DMS153 treated with DMSO at 0.1 percent for 48 hours (cell line): Measurements from ENCODE around the gene FAM209A.
"Not testable (repeated sequence)": the region's sequence is repeated elsewhere in the genome, so short reads cannot be mapped to it uniquely, and the experiment has no call there.

Experiments
- DNase-seq: peaks from one replicate; lab custom pipeline; 2025; ENCODE audit not compliant: unreplicated experiment; lab: John Stamatoyannopoulos, UW

FAM209A gene

DNA sequence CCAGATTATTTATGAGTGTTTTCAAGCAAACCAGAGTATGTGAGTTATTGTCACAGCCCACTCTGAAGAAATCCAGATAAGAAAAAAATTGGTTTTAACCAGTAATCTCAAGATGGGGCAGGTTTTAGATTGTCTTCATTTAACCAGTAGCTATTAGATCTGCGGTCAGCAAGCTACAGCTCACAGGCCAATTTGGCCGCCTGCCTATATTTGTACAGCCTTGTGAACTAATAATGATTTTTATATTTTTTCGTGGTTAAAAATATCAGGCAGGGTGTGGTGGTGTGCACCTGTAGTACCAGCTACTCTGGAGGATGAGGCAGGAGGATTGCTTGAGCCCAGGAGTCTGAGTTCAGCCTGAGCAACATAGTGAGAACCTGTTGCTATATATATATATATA is 13.5 kb downstream of the FAM209A start:
- no peak for DNase-seq

DNA sequence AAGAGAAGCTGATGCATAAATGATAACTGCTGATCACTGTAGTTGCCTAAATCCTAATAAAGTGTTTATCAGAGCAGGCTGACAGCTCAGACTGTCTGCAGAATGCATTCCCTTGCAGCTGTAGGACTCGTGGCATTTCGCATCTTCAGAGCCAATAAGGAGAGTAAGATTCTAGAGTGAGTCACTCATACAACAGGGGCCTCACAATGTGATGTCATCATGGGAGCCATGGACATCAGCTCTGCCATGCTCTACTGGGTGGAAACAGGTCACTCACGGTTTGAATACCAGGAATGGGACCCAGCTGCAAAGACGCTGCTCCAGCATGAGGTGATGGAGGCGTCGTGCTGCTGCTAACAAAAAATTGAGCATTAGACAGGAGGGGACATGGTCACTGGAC is 15.9 kb downstream of the FAM209A start:
- no peak for DNase-seq

DNA sequence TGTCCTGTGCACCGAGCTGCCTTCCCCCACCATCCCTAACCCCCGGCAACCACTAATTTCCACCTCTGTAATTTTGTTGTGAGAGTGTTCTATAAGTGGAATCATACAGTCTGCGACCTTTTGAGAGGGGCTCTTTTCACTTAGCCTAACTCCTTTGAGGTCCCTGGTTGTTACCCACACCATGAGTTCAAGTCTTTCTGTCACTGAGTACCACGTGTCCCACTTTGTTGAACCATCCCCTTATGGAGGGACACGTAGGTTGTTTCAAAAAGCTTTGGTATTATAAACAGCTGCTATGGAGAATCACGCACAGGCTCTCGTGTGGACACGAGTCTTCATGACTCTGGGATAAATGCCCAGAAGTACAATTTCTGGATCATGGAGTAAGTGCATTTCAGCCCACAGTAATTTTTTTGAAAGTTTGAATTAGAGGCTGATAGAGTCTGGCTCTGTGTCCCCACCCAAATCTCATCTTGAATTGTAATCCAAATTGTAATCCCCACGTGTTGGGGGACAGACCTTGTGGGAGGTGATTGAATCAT is 18.0 kb downstream of the FAM209A start:
- DNase-seq = no peak

DNA sequence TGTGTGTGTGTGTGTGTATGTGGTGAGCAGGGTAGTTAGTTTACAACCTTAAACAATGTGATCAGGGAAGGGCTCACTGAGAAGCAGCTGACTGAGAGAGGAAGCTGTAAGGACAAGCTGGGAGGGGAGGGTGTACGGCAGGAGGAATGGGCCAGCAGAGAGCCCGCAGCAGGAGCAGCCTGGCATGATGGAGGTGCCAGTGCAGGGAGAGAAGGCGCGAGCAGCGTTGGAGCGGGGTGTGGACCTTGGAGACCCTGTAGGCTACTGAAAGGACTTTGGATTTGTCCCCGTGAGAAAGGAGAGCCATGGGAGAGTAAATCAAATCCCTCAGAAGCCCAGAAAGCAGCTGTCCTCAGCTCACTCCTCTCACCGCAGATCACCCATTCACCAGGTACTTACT is 27.0 kb downstream of the FAM209A start:
- DNase-seq = no peak

DNA sequence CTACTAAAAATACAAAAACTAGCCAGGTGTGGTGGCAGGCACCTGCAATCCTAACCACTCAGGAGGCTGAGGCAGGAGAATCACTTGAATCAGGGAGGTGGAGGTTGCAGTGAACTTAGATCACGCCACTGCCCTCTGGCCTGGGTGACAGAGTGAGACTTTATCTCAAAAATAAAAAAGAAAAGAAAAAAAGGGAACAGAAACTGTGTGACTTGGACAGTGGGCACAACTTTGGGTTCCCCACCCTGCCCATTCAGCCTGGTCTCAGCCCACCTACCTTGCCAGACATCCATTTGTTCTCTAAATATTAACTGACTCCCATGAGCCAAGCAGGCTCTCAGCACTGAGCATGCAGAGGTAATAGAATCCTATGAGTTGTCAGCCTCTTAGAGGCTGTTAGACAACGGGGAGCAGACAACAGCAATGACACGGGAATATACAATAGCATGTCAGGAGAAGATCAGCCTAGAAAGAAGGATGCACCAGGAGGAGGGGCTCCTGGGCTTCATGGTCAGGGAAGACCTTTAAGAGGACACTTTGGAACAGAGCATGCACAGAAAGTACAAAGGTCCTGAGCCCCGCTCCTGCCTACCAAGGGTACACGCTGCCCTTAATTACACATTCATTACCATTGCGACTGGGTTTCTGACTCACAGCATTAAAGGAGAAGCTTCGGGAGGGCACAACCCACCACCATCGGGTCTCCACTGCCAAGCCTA is 28.5 kb downstream of the FAM209A start:
- no peak for DNase-seq

DNA sequence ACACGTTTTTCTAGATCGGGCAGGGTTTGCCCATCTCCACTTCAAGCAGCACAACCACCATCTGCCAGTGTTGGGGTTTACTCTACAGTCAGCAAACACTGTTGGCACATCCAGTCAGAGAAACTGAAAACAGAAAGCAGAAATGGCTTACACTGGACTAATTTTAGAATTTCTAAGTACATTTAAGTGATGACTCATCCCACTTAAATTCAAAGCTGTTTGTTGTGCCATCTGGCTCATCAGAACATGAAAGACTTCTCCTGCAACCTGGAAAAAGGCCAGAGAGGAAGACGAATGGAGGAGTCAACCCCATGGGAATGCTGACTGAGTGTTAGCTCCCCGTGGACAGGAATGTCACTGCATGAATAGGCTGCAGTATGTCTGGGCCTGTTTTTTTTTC is 30.3 kb downstream of the FAM209A start:
- DNase-seq = peak; percentile 92

DNA sequence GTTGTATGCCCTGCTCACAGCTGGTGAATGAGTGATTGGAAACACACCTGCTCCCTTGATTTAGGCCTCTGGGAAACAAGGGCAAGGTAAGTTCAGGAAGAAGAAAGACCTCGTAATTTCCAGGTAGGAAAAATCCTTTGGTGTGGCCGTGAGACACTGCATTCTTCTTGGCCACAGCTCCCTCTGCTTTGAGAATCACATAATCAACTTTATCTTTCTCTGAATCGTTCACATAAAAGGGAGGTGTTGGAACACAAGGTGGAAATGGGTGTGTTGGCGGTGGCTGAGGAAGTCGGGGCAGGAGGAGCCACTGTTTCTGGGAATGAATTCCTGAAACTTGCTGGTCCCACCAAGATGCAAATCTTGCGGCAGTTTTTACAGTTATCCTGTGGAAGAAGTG is 34.4 kb downstream of the FAM209A start:
- DNase-seq = no peak

DNA sequence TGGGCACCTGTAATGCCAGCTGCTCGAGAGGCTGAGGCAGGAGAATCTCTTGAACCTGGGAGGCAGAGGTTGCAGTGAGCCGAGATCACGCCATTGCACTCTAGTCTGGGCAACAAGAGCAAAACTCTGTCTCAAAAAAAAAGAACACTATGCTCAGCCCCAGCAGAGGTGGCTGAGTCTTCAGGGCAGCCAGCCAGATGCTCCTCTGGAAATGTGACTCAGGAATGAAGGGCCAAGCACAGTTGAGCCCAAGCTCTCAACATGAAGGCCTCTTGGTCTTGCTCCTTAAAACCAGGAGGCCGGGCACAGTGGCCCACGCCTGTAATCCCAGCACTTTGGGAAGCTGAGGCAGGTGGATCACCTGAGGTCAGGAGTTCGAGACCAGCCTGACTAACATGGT is 40.0 kb downstream of the FAM209A start:
- DNase-seq = not testable (repeated sequence)

DNA sequence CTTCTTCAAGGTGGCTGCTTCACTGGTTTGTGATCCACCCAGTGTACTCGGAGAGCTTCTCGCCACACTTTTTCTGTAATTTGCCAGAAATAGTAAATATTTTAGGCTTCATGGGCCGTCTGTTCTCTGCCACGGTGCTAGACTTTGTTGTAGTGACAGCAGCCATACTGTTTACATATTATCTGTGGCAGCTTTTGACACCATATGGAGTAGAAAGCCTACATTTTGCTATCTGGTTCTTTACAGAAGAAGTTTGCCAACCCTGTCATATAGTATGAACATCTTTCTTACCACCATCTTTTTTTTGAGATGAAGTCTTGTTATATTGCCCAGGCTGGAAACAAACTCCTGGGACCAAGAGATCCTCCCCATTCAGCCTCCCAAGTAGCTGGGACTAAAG is 41.0 kb downstream of the FAM209A start:
- no peak for DNase-seq

DNA sequence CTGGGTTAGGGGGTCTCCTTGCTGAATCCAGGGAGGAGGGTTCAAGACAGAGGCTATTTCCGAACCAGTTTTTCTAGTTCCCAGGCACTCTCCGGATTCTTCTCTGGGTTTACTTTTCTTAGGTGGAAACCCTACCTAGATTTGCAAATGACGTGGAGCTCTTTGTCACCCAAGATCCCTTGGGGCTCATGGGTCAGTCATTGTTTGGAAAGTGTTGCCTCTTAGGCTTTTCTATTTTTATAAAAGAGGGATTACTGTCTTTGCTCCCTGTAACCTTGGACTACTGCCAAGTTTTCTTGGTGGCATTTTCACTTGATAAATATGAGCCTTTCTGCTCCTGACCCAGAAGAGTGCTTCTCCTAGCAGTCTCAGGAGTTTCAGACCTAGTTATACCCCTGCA is 42.1 kb downstream of the FAM209A start:
- peak; percentile 66 for DNase-seq

DNA sequence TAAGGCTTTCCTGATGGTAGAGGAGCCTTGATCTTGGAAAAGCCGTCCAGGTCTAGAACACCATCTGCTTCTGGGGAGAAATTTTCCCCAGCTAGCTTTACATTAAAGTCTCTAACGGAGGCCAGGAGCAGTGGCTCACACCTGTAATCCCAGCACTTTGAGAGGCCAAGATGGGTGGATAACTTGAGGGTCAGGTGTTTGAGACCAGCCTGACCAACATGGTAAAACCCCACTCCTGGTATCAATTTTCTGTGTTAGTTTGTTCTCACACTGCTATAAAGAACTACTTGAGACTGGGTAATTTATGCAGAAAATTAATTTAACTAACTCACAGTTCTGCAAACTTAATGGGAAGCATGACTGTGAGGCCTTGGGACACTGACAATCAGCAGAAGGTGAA is 46.3 kb downstream of the FAM209A start:
- no peak for DNase-seq

DNA sequence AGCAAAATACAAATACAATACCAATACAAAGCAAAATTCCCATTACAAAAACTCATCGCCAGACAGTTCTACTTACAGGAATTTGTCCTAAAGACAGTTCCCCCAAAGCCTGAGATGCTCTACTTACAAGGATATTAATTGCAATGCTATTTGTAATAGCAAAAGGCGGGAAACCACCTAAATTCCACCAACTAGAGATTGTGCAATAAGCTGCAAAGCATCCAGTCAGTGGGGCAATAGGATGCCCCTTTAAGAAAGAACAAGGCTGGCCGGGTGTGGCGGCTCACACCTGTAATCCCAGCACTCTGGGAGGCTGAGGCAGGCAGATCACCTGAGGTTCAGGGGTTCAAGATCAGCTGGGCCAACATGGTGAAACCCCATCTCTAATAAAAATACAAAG is 47.6 kb downstream of the FAM209A start:
- DNase-seq = no peak

DNA sequence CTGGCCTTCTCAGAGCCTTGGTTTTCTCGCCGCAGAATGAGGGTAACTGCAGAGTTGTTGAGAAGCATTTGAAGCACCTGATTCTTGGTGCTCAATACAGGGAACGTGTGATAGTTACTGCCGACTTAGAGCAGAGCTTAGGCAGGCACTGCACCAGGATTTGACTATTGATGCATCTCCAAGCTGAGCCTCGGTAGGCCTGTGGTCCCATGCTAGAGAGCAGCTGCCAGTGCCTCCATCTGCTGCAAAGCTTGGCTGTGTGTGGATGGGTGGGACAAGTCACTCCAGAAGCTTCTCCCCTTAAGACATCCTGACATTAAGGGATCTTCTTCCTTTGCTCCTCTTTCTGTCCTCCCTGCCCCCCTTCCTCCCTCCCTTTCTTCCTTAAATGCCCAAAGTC is 49.4 kb downstream of the FAM209A start:
- no peak for DNase-seq

DNA sequence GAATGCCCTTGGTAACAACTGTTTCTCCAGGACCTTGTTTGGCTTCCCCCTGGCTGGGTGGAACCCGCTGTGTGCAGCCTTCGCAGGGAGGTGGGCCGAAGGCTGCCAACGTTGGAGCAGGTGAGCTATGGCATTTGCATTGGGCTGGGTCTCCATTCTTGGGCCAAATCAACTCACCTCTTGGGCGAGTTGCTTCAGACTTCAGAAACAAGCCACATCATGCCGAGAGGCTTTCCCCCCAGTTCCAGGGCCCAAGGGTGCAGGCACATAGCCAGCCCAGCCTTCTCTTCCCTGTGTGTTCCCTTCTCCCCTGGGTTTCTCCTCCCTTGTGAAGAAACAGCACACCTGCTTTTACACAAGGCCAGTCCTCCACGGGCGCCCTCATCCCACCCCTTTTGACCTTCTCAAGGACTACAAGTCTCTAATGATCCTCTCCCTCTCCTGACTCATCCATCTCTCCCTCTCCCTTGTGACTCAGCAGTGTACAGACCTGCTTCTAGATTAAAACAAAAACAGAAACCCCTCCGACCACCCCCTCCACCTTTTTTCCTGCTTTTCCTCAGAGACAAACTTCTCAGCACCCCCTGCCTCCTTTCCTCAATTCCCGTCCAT is 50.1 kb downstream of the FAM209A start:
- no peak for DNase-seq

DNA sequence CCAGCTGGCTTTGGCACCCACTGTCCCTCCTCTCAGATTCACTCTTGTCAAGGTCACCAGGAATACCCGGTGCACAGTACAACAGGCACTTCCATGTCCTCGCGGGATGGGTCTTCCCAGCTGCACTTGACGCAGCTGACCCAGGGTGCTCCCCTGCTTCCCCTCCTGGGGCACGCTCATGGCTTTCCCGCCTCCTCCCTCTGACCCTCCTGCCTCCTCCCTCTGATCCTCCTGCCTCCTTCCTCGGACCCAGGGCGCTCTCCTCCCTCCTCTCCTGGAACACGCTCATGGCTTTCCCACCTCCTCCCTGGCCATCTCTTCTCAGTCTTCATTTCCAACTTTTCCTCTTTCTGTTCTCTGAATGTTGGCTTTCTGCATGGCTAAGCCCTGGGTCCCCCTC is 50.6 kb downstream of the FAM209A start:
- no peak for DNase-seq
